Right hindlimb (tissue), 1 donor: Measurements from ENCODE around the gene POLR1H.
A peak's percentile ranks its signal among the peaks of the same experiment; 100 is the strongest.

ENCODE experiments used
- DNase-seq: peaks from one replicate; pipeline ENCODE4 v3.0.0-alpha.2; 2018

POLR1H gene

DNA sequence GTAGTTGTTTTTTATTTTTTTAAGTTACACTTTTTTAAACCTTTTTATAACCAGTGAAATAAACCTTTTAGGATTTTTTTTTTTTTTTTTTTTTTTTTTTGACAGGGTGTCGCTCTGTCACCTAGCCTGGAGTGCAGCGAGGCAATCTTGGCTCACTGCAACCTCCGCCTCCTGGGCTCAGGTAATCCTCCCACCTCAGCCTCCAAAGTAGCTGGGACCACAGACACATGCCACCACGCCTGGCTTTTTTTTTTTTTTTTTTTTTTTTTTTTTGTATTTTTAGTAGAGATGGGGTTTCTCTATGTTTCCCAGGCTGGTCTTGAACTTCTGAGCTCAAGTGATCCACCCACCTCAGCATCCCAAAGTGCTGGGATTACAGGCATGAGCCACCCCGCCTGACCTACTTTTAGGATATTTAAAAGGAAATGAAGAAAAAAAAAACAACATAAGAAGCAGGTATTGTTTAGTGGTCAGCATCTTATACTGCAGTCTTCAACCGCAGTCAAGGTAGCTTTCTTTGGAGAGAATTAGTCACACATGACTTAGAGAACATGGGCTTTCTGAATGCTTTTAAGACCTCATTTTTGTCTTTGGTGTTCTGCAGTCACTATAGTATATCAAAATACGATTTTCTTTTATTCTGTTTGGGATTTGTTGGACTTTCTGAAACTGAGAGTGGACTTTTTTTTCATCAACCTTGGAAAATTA lies 1.6 kb downstream of the POLR1H start:
- DNase-seq, result no peak

DNA sequence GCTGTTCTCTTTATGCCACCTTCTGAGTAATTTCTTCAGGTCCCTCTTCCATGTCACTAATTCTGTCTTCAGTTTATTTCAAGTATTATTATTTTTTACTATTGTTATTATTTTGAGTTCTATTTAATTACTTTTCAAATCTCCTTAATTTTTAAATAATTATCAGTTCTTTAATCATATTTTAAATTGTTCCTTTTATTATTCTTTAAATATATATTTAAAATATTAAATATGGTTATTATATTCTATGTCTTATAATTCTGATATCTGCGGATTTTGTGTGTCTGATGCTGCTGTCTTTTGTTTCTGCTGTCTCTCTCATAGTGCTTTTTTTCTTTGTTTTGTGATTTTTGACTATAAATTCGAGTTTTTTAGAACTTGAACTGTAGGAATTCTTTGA lies 2.2 kb downstream of the POLR1H start:
- DNase-seq, result no peak

DNA sequence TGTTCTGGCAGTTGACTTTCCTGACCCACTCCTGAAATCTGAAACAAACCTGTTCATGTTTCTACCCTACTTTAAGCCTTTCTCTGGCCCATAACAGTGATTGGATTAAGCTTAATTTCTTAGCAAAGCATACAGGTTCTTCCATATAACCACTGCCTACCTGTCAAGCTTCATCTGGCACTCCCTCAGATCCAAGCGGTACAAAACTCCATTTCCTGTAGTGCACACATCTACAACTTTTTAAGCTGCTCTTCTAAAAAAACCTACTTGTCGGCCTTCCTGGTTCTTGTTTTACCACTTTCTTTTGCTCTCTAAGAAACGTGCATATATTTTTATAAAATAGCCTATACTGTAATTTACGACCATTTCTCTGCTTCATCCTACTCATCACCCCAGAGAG lies 5.0 kb downstream of the POLR1H start:
- no peak for DNase-seq

DNA sequence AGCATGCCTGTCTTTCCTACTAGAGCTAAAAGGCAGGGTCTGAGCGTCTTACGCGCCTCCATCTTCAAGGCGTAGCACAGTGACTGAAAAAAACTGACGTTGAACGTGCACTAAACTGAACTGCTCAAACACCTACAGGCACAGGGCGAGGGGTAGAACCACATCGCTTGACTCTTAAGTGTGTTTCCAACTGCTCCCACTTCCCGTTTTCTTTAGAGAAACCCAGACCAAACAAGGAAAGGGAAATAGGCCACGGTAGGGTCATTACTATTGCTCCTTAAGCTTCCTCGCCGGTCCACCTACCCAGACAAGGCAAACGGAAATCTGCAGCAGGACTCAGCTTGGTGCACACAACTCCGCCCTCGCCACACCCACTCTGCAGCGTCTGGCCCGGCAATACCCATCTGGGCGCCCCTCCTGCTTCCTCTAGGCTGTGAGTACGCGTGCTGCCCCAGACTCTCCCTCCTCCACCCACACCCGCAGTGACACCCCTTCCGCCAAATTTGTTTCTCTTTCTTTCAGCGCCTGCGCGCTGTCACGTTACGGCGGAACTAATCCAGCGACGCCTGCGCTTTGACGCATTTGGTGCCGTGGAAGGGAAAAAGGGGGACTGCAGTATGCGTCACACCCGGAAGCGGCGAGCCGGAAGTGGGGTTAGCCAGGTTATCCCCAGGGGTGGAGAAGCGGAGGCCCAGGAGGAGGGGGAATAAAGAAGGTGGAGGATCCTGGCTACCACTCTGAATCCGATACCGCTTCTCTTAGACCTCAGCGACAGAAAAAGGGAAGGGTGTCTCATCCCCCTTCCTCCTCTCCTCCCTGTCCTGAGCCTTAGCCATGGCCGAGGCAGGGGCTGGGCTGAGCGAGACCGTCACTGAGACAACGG lies 5.8 kb downstream of the POLR1H start, which contains the start of gene PPP1R11:
TSS of gene PPP1R11 (plus strand) at position 622 of the 883 bp plus-strand sequence. CDS start at position 835, 213 bp downstream.
- DNase-seq, result peak; percentile 99

DNA sequence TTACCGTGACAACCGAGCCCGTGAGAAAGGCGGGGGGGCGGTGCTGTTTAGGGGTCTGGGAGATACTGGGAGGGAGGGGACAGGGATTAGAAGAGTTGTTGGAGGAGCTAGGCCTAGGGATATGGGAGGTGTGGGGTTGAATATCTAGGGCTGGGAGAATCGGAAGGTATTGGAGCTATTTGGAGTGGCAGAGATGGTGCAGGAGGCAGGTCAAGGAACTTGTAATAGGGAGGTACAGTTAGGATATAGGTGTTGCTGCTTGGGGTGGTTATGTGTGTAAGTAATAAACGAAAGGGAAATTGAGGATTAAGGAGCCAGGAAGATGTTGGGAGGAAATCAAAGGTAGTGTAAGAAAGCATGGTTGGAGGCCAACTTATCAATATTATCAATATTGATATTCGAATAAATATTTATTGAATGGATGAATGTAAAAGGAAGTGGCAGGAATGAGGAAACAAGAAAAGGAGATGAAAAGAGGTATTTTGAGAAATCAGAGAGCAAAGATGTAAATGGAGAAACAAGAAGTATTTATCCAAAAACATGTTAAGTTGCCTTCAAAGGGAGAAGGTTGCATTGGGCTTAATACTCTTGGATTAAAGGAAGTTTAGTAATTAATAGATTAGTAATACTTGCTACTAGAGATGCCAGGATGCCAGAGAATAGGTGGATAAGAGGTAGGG lies 6.5 kb downstream of the POLR1H start:
- no peak for DNase-seq

DNA sequence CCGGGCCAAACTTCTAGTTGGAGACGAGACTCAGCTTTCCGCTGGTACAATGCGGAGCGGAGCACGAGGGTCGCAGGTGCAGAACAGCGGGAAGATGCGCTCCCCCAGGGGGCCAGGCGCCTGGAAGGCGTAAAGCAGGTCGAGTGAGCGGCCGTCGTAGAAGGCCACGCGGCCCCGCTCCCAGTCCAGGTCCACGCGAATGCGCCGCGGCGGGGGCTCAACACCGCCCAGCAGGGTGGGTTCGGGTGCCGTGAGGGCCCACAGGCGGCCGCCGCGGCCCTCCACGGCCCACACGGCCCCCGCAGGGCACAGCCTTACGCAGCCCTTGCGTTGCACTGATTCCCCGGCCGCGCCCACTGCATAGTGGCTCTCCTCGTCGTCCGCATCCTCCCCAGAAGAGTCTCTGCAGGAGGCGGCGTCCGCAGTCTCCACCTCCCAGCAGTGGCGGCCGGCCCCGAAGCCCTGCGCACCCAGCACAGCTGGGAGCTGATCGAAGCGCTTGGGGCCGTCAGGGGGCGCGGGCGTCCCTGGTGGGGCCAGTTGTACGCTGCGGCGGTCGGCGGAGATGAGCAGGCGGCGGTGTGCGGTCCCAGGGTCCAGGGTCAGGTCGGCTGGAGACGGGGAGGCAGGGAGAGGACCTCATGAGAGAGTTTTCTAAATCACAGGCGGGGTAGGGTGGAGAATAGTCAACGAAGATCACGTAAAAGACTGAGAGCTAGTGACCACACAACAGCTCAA lies 10.2 kb downstream of the POLR1H start:
- no peak for DNase-seq

DNA sequence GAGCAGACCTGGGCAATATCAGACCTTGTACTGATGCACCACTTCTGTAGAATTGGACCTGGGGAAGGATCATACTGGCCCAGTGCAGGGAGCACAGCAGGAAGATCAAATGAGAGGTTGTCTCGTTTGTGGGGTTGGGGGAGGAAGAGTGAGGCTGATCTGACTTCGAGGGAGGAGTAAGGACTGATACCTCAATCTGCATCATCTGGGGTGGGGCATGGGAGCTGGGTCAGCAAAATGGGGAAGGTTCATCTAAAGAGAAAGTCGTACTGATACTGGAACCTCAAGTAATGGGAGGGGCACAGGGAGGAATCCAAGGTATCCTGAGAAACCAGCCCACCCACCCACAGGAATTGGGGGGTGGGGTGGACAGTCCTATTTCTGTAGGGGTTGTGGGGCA lies 10.8 kb downstream of the POLR1H start:
- DNase-seq, result no peak

DNA sequence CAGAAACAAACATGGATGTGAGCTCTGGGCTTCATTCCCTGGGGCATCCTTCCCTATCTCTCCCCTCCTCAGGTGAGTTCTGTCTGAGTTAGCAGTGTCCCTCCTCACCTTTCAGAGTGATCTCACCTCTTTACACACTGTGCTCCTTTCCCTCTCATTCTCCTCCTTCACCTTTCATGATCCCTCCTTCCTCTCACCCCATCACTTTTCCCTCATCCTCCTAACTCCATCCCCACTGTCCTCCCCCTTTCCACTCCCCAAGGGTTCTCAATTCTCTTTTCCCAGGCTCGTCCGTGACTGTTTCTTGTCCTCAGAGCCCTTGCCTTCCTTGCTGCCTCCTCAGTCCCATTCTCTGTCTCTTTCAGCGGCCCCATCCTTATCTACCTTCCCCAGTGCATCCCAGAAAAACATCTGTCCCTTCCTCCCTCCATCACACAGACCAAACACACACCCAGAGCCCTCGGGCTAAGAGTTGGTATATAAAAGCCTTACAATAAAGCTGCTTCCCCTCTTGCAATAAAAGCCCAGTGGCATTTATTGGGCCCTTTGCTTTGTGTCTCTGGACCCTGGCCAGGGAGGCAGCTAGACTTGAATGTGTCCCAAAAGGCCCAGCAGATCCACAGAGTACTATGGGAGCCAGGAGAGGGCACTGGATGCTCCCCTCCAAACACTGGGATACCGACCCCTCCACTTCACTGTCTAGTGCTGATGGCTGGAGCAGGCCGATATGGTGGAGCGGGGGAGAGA lies 12.6 kb downstream of the POLR1H start:
- no peak for DNase-seq

DNA sequence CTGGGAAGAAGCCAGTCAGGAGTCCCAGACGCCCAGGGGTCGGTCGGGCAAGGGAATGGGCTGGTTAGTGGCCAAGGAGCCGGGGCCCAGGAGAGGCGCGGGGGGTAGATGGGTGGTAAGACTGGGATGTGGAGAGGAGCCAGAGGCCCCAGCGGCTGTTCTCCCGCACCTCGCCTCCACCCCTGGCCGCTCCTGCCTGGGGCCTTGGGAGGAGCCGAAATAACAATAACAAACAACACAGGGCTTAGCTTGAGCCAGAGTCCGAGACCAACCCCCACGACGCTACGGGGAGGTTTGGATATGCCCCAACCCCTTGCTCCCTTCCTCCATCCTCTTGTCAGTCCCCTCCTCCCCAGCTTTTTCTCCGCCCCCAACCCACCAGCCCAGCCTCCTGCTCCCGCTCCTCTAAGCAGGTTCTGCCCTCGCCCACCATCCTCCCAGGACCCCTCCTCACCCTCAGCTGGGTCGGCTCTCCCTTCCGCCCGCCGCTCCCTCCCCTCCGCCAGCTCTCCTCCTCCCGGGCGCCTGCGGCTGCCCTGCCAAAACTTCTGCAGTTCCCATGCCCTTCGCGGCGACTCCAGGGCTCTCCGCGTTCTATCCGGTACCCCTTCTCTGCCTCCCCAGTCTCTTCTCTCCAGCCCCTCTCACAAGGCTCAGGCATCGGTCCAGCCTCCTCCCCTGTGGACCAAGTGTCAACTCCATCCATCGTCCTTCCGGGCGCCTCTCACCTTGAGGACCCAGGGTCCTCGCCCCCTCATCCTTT lies 13.4 kb downstream of the POLR1H start:
- DNase-seq, result peak; percentile 25

DNA sequence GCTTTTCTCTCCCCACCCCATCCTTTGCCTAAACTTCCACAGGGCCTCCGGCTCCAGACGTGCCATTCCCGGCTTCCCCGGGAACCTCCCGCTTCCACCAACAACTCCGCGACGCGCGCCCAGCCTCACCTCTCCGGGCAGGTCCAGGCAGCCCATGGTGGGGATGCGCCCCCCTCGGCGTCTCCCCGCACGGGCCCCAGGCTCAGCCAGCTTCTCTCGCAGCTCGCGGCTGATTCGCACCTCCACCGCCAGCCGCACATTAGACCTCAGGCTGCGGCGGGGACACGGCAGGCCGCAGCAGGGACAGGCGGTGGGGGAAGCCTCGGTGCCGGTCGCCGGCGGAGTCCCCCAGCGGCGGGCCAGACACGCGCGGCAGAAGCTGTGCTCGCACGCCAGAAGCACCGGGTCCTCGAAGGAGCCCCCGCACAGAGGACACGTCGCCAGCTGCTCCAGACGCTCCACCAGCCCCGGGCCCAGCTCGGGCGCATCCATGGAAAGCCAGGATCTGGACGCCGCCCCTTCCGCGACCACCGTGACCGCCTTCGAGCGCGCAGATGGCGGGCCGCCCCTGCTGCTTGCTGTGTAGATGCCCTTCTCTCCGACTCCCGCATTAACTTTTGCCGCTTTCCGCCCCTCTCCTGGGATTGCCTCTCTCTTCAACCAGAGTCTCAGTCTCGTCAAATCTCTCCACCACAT lies 14.2 kb downstream of the POLR1H start, which contains the start of gene RNF39:
TSS of gene RNF39 (minus strand) at position 676 of the 696 bp plus-strand sequence. CDS start at position 492, 184 bp downstream.
- no peak for DNase-seq

DNA sequence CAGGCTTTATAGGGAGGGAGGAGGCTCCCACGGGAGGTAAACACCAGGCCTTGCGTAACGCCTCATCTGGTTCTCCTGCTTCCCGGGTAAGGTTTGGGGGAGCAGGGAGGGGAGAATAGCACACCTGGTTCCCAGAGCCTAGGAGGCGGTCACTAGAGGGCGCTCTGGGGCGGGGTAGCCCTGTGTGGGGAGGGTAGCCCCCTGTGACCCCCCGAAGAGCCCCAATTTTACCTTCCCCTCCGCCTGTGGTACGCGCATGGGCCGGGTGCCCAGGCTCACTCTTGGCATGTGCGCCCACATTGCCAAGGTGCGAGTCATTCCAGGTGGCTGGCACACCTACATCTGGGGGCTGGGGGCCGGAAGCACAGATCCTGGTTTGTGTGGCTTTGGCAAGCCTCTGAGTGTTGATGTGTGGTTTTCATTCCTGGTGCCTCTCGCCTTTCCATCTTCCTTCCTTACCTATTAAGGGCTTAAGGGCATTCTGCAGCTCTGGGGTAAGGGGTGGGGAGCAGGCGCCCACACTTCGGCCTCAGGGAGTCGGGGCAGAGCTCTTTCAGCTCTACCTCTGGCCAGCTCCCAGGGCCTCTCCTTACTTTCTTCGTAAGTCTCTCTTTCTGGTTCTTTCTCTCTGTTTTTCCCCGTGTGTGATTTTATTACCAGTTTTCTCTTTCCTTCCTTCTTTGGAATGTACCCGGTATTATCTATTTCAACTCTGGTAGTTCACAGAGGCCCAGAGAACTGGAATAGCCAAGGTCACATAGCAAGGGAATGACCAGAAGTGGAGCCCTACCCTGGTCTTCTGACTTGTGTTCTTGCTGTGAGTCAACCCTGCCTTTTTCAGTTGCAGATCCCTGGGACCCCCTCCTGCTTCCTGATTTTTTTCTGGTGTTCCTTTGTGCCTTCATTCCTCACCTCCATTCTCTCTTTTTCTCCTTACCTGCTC lies 15.0 kb downstream of the POLR1H start:
- DNase-seq, result no peak

DNA sequence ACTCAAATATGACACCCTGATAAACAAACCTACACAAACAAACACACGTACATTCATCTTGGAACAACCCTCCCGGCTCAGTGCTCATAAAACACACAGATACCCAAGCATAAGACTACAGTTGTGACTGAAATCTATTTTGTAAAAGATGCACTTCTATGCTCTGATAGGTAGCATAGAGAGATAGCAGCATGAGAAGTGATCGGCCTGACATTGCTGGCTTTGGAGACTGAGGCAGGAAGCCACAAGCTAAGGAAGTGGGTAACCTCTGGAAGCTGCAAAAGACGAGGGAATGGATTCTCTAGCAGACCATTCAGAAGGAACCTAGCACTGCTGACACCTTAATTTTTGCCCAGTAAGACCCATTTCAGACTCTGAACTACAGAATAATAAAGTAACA lies 16.2 kb downstream of the POLR1H start:
- no peak for DNase-seq

DNA sequence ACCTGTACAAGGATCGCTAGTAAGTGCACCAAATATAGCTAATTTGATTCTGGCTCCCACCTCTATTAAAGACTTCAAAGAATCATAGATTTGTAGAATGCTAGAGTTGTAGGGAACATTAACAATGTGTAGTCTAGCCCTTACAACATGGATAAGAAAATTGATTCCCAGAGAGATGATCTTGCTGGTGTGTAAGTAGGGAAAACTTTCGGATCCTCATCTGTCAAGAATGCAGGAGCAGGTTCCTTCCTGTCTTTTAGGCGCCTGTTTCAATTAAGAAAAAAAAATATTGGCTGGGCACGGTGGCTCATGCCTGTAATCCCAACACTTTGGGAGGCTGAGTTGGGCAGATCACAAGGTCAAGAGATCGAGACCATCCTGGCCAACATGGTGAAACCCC lies 26.8 kb downstream of the POLR1H start:
- DNase-seq, result no peak

DNA sequence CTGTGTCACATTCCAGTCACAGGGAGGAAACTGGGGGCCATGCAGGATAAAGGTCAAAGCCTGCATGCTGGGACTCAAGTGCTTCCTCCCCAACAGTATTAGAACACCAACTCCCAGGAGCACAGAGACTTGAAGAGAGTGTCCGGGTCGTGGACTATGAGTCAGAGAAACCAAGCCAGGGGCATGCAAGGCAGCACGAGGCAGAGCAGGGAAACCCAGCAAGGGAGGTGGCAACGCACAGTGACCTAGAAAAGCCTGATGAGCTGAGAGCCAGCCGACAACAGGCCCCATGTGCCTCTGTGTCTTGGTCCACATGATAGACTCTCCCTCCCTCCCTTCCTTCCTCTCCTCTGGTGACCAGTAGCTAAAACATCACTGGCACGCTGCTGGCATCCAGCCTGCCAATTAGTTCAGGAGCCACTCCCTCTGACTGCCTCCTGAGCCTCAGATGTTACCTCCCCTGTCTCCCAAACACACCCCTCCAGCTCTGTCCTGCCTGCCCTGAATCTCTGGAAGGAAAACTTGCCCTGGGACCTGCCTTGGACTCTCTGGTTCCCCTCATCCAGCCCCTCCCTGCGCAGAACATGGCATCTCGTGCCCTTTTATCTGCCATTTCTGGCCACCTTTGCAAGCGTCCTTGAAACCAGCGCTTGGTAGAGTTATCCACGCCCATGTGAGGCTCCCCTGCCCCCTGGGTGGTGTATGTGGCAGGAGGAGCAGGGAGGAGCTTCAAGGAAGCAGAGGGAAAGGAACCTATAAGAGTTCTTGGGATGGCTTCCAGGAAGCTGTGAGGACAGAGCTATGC lies 30.7 kb downstream of the POLR1H start:
- DNase-seq, result no peak

DNA sequence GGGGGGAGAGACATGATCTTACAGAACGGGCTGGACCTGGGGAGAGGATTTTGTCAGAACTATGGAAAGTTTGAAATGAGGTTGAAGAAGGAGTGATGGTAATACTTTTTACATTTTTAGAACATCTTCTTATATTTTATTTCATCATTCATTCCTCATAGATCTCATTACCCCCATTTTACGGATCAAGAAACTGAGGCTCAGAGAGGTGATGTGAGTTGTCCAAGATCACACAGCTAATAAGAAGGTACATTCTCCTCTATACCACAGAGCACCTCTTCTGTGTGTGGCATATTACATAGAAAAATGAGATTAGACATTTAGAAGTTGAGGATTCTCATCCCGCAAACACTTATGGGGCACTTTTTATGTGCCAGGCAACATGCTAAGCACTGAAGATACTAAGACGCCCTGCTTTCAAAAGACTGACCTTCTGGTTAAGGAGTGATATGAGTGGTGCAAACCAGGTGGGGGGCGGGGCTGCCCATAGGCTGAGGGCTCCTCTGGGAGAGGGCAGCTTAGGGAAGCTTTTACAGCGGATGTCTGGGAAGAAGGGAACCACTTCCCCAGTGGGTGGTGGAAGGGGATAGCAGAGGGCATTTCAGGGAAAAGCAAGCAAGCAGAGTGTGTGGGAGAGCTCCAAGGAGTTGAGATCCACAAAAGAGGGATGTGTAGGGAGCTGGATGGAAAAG lies 31.9 kb downstream of the POLR1H start:
- DNase-seq, result no peak

DNA sequence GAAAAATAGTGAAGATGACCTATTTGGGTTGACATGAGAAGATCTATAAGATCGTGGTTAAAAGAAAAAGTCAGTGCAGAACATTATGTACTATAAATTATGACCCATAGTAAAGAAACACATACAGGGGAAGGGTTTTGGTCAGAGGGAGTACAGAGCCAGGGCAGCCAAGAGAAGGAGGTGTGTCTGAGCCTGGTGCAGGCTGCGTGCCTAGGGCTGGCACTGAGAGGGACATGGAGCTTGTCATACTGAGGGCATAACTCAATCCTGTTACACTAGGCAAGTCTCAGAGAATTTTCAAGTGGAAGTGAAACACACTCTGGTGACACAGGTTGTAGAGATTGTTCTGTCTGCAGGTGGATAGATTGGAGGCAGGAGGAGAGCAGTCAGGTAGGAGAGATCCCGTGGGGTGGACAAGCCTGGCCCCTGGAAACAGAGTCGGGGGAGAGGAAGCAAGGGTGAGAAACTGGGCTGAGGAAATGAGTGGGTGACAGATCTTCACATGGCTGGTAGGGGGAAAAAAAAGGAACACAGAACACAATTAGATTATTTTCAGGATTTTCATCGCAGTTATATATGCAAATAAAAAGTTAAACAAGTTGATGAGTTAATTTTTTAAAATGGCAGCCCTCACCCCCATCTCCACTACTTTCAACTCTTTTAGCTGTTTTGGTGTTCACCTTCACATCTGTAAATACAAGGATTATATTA lies 33.0 kb downstream of the POLR1H start:
- no peak for DNase-seq

DNA sequence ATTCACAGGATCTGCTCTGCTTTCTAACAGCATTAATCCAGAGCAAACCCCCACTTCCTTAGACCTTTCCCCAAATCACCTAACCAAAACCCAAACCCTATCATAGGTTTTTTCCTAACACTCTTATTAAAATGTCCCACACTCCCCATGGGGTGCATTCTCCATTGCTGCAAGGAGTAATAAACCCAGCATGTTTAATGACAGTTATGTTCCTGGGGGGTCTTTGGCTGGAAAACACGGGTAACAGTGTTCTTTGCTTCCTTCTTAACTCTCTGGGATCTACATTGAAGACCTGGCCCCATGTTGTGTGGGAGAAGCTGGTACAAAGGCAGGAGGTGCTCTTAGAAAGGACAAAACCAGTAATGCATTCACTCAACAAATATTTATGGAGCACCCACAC lies 35.8 kb downstream of the POLR1H start:
- DNase-seq, result no peak
